ENCODE data around the gene SETD1B. TPM values are rescaled to one million over a fixed set of nuclear protein-coding genes. Genes with fewer than 3 reads are reported as not detected.

SETD1B gene
- total and polyA plus RNA-seq, 2 donors (not counting 1 experiment from before 2014, with no cell fraction given) = 7.9 to 61.4 TPM

- H3K27me3 Mint-ChIP-seq = no peaks in the 10 kb centered on the region
- H3K27me3 ChIP-seq (replicated peaks in 1 of 4; ENCODE audit: control extremely low read depth in 1 of 4, control insufficient read depth in 3 of 4, insufficient read depth in 4 of 4, low read length in 3 of 4) = no peaks in the 10 kb centered on the region
- WGBS (ENCODE audit: insufficient coverage) = over 99% methylated on average over 6 of the region's 7 CpGs
Measured at GRCh38 chr12:121820056-121820455, 16.2 kb downstream of the SETD1B start.

More at GRCh38 chr12:121820056-121820455, 16.2 kb downstream of the SETD1B start:
- Histone ChIP-seq H3K36me3 (replicated peaks in 1 of 2; ENCODE audit: control extremely low read depth in 1 of 2, control insufficient read depth in 1 of 2, extremely low read depth in 1 of 2, insufficient read depth in 2 of 2, low read length in 1 of 2) (peaks cover 3 to 79% of the 10 kb centered on the region in 2 experiments), H3K9me3 (ENCODE audit: control extremely low read depth in 1 of 3, control insufficient read depth in 2 of 3, insufficient read depth in 1 of 3, low read length in 2 of 3) (no peaks in the 10 kb centered on the region), H2AFZ (ENCODE audit: insufficient read depth, low read depth, low read length, poor library complexity, severe bottlenecking) (no peak overlapping the region), H3K27ac (ENCODE audit: low read length in 2 of 2) (no peak overlapping the region), H3K4me1 (ENCODE audit: control insufficient read depth in 2 of 2, insufficient read depth in 2 of 2, low read length in 2 of 2) (no peaks in the 10 kb centered on the region), H3K79me2 (ENCODE audit: control insufficient read depth, insufficient read depth, low read length) (peaks cover 48% of the 10 kb centered on the region), H3K4me3 (ENCODE audit: control extremely low read depth in 1 of 5, extremely low read depth in 1 of 5, insufficient read depth in 1 of 5, low read depth in 2 of 5, low read length in 4 of 5) (no peak overlapping the region), H4K20me1 (ENCODE audit: control insufficient read depth, insufficient read depth, low read length, poor library complexity, severe bottlenecking) (peaks cover 72% of the 10 kb centered on the region), H3K4me2 (replicated peaks; ENCODE audit: low read depth, low read length, poor library complexity, severe bottlenecking) (no peak overlapping the region), H3K9ac (ENCODE audit: low read length) (no peak overlapping the region)
- Mint-ChIP-seq H3K27ac (no peak overlapping the region), H3K9me3 (ENCODE audit: insufficient read depth) (no peaks in the 10 kb centered on the region), H3K4me1 (no peaks in the 10 kb centered on the region), H3K4me3 (no peak overlapping the region)
- TF ChIP-seq EZH2 (IDR thresholded peaks at IDR 0.05; ENCODE audit: borderline replicate concordance, insufficient read depth, low read depth, low read length, poor library complexity, severe bottlenecking) (no peak), CTCF (IDR thresholded peaks at IDR 0.05) (no peak)
- DNase-seq = no peak
- no peak for ATAC-seq (ENCODE audit: low read depth)
- POLR2A ChIA-PET = no interaction called here
- CTCF ChIA-PET = interaction anchor here (1.8 to 3.1 kb wide), 2 partner anchors 8 to 25 kb away, joined by 5 to 12 read pairs; partner anchors contain the start of gene RHOF
- intact Hi-C loops (cut with micrococcal nuclease) = no loop called here
